Panc1 (cell line): ENCODE results near the gene CTNND2. TPM values are rescaled to one million over a fixed set of nuclear protein-coding genes. Genes with fewer than 3 reads are reported as not detected.

Experiments
- ATAC-seq: fragments of 200-7000 bp; cut with Tn5 transposase; 2 replicates; pipeline ENCODE4 v1.9.1; 2020; ENCODE audit warnings: mild to moderate bottlenecking, moderate library complexity
- BruUV-seq: library from RNA; stranded (reverse); fragments of 400-500 nt; replicated peaks from 2 replicates; lab custom pipeline; 2021; lab: Mats Ljungman, UMichigan
- CTCF ChIA-PET: fragments of 300-600 bp; sonication (Branson Sonifier 250); formaldehyde crosslinking; loops from one replicate; lab custom pipeline; 2022; ENCODE audit warnings: antibody characterized with exemption; lab: Charles Lee
- POLR2A ChIA-PET: fragments of 300-600 bp; sonication (Branson Sonifier 250); formaldehyde crosslinking; loops from one replicate; lab custom pipeline; 2022; ENCODE audit warnings: antibody characterized with exemption; lab: Charles Lee
- DNase-seq: peaks from one replicate; pipeline ENCODE4 v3.0.0-alpha.2; 2010; ENCODE audit warnings: low read depth, low spot score
- H3K27ac ChIP-seq: 2 replicates; pipeline ENCODE4 v1.5.1; 2011; ENCODE audit warnings: mild to moderate bottlenecking, low read length, inconsistent platforms
- H3K27me3 ChIP-seq: fragments of 200-500 bp; sonication (Bioruptor generic); 2 replicates; pipeline ENCODE4 v1.6.0; 2014; ENCODE audit warnings: low read length, inconsistent platforms; ENCODE audit not compliant: control insufficient read depth, insufficient read depth
- H3K36me3 ChIP-seq: fragments of 200-500 bp; sonication (Bioruptor generic); 2 replicates; pipeline ENCODE4 v1.5.1; 2014; ENCODE audit warnings: inconsistent platforms, mild to moderate bottlenecking, low read length, moderate library complexity; ENCODE audit not compliant: control insufficient read depth, insufficient read depth
- H3K4me1 ChIP-seq: 2 replicates; pipeline ENCODE4 v1.5.1; 2011; ENCODE audit warnings: inconsistent platforms, mild to moderate bottlenecking, low read length, moderate library complexity; ENCODE audit not compliant: control insufficient read depth, insufficient read depth
- H3K4me3 ChIP-seq, 2 experiments: 2 replicates each; pipeline ENCODE4 v1.5.1; 2011 to 2012; ENCODE audit warnings: low read depth in 2 of 2, low read length in 2 of 2, mild to moderate bottlenecking in 2 of 2, inconsistent platforms in 1 of 2, moderate library complexity in 1 of 2
- H3K9me3 ChIP-seq: fragments of 200-500 bp; sonication (Bioruptor generic); 2 replicates; pipeline ENCODE4 v1.5.1; 2014; ENCODE audit warnings: low read depth, mild to moderate bottlenecking, inconsistent platforms, low read length, moderate library complexity; ENCODE audit not compliant: control insufficient read depth, insufficient read depth
- POLR2AphosphoS5 ChIP-seq: IDR thresholded peaks from 2 replicates; pipeline ENCODE4 v1.6.1; 2012; ENCODE audit warnings: mild to moderate bottlenecking, low read depth, low read length, moderate library complexity
- SIN3A ChIP-seq: IDR thresholded peaks from 2 replicates; pipeline ENCODE4 v1.6.1; 2012; ENCODE audit warnings: low read depth, mild to moderate bottlenecking, low read length, moderate library complexity, borderline replicate concordance; ENCODE audit not compliant: insufficient read depth
- TCF7L2 ChIP-seq: IDR thresholded peaks from 2 replicates; pipeline ENCODE4 v1.6.1; 2011; ENCODE audit warnings: mild to moderate bottlenecking, low read depth, low read length, inconsistent platforms
- in situ Hi-C: cut with HindIII; loops from 2 replicates; pipeline ENCODE4 v1.10.0; 2016; ENCODE audit warnings: low sequenced_read_pairs, low pct_unique_long_range_greater_than_20kb
- intact Hi-C: fragments of 100-400 bp; cut with micrococcal nuclease; formaldehyde crosslinking; loops from one replicate; pipeline ENCODE4 v1.10.0; 2022; ENCODE audit not compliant: unreplicated experiment
- total RNA-seq: library from RNA; stranded (reverse); gene quantifications from one replicate; pipeline ENCODE4 v1.2.1, GENCODE V29; 2021; ENCODE audit not compliant: unreplicated experiment
- TF ChIP-seq, protein P1 (sequence below): fragments of 450-650 bp; IDR thresholded peaks from 2 replicates; pipeline ENCODE4 v1.5.1; 2017; ENCODE audit warnings: mild to moderate bottlenecking
- TF ChIP-seq, protein P2 (sequence below), 2 experiments: IDR thresholded peaks; 2 replicates each; pipeline ENCODE4 v1.6.1; 2011 to 2012; ENCODE audit warnings: low read depth in 2 of 2, control low read depth in 1 of 2, low read length in 1 of 2, mild to moderate bottlenecking in 1 of 2, moderate library complexity in 1 of 2; ENCODE audit not compliant: insufficient read depth in 1 of 2

CTNND2 gene
- total RNA-seq, 1 experiment from 2014 or later = 1.0 TPM

DNA sequence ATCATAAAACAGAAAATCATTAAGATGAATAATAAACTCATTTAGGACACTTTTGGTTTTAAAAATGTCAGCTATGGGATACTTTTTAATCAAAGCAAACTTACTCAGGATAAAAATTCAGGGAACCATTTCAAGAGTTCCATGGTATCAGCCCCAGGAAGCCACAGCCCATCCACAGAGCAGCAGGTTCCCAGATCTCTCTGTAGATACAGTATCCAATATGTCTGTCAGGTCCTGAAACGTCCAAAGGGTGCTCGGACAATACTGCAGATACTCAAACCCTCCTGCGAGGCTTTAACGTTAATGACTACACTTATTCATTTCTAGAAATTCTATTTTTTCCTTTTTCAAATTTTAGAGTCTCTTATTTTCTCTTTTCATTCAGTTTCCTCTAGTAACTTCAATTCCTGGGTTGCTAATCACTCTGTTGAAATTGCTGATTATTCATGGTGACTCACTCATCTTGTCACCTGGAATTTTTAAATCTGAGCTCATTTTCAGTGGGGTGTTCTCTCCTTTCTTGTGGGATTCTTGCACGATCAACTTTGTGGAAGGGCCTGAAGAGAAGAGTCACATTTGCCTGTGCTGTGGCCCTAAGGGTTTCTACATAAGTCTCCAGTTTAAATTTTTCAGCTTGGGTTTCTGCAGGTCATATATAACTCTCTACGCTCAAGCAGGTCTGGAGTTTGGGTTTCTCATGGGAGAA is 435.8 kb downstream of the CTNND2 start:
- Histone ChIP-seq H3K27ac (no peak overlapping the region), H3K27me3 (no peaks in the 10 kb centered on the region), H3K9me3 (no peaks in the 10 kb centered on the region), H3K36me3 (no peaks in the 10 kb centered on the region), H3K4me3 (no peak overlapping the region), H3K4me1 (no peaks in the 10 kb centered on the region)
- no TSS peak for BruUV-seq
- DNase-seq (no peak), ATAC-seq (no peak)
- TF ChIP-seq SIN3A (no peak), TCF7L2 (no peak), POLR2AphosphoS5 (no peak)
- TF ChIP-seq, protein P1, sequence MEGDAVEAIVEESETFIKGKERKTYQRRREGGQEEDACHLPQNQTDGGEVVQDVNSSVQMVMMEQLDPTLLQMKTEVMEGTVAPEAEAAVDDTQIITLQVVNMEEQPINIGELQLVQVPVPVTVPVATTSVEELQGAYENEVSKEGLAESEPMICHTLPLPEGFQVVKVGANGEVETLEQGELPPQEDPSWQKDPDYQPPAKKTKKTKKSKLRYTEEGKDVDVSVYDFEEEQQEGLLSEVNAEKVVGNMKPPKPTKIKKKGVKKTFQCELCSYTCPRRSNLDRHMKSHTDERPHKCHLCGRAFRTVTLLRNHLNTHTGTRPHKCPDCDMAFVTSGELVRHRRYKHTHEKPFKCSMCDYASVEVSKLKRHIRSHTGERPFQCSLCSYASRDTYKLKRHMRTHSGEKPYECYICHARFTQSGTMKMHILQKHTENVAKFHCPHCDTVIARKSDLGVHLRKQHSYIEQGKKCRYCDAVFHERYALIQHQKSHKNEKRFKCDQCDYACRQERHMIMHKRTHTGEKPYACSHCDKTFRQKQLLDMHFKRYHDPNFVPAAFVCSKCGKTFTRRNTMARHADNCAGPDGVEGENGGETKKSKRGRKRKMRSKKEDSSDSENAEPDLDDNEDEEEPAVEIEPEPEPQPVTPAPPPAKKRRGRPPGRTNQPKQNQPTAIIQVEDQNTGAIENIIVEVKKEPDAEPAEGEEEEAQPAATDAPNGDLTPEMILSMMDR = no peak
- TF ChIP-seq, protein P2, sequence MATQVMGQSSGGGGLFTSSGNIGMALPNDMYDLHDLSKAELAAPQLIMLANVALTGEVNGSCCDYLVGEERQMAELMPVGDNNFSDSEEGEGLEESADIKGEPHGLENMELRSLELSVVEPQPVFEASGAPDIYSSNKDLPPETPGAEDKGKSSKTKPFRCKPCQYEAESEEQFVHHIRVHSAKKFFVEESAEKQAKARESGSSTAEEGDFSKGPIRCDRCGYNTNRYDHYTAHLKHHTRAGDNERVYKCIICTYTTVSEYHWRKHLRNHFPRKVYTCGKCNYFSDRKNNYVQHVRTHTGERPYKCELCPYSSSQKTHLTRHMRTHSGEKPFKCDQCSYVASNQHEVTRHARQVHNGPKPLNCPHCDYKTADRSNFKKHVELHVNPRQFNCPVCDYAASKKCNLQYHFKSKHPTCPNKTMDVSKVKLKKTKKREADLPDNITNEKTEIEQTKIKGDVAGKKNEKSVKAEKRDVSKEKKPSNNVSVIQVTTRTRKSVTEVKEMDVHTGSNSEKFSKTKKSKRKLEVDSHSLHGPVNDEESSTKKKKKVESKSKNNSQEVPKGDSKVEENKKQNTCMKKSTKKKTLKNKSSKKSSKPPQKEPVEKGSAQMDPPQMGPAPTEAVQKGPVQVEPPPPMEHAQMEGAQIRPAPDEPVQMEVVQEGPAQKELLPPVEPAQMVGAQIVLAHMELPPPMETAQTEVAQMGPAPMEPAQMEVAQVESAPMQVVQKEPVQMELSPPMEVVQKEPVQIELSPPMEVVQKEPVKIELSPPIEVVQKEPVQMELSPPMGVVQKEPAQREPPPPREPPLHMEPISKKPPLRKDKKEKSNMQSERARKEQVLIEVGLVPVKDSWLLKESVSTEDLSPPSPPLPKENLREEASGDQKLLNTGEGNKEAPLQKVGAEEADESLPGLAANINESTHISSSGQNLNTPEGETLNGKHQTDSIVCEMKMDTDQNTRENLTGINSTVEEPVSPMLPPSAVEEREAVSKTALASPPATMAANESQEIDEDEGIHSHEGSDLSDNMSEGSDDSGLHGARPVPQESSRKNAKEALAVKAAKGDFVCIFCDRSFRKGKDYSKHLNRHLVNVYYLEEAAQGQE (IDR thresholded peaks at IDR 0.05; ENCODE audit: insufficient read depth in 1 of 2, low read depth in 2 of 2, low read length in 1 of 2) = no peak
- ChIA-PET CTCF (no interaction called here), POLR2A (no interaction called here)
- intact Hi-C loops (no loop called here), in situ Hi-C loops (no loop called here)

DNA sequence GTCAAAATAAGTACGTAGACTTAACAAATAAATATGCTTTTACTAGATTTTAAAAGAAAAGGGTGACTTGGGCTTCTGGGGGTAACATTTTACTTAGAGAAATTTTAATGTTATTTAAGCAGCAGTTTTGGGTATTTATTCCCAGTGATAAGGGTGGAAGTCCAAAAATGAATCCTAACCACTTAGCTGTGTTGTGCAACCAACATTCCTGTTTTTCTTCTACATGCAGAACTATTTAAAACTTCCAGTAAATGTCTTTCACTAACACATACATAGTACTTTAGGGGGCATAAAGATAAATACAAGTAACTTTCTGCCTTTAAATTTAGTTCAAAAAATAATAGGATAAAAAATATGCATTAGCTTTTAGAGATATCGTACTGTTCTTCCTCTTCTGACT is 436.7 kb downstream of the CTNND2 start:
- H3K4me1 ChIP-seq = no peaks in the 10 kb centered on the region
- no peak for ATAC-seq
- ChIA-PET POLR2A (no interaction called here), CTCF (no interaction called here)
- H3K27me3 ChIP-seq = no peaks in the 10 kb centered on the region
- H3K4me3 ChIP-seq = no peak overlapping the region
- no TSS peak for BruUV-seq
- H3K27ac ChIP-seq = no peak overlapping the region
- H3K9me3 ChIP-seq = no peaks in the 10 kb centered on the region
- in situ Hi-C loops = no loop called here
- TF ChIP-seq SIN3A (no peak), POLR2AphosphoS5 (no peak), TCF7L2 (no peak)
- TF ChIP-seq, protein P1 = no peak
- TF ChIP-seq, protein P2 (IDR thresholded peaks at IDR 0.05; ENCODE audit: insufficient read depth in 1 of 2, low read depth in 2 of 2, low read length in 1 of 2) = no peak
- H3K36me3 ChIP-seq = no peaks in the 10 kb centered on the region
- intact Hi-C loops = no loop called here
- DNase-seq = no peak
